PFSK-1 (cell line): ENCODE data around the gene EPM2A.

Source experiments
- POLR2AphosphoS5 ChIP-seq: IDR thresholded peaks from 2 replicates; pipeline ENCODE4 v1.6.1; 2012; ENCODE audit warnings: low read depth, mild to moderate bottlenecking, control low read depth, low read length, moderate library complexity
- TF ChIP-seq, protein P1 (sequence below), 2 experiments: IDR thresholded peaks; 2 replicates each; pipeline versions ENCODE4 v1.6.1 to v1.8.0; 2011 to 2012; ENCODE audit warnings: low read depth in 2 of 2, low read length in 2 of 2, control low read depth in 1 of 2, inconsistent platforms in 1 of 2, mild to moderate bottlenecking in 1 of 2, moderate library complexity in 1 of 2; ENCODE audit not compliant: insufficient read depth in 1 of 2

GRCh38 chr6:145707397-145707796, 27.9 kb downstream of the EPM2A start:
- TF ChIP-seq, protein P1, sequence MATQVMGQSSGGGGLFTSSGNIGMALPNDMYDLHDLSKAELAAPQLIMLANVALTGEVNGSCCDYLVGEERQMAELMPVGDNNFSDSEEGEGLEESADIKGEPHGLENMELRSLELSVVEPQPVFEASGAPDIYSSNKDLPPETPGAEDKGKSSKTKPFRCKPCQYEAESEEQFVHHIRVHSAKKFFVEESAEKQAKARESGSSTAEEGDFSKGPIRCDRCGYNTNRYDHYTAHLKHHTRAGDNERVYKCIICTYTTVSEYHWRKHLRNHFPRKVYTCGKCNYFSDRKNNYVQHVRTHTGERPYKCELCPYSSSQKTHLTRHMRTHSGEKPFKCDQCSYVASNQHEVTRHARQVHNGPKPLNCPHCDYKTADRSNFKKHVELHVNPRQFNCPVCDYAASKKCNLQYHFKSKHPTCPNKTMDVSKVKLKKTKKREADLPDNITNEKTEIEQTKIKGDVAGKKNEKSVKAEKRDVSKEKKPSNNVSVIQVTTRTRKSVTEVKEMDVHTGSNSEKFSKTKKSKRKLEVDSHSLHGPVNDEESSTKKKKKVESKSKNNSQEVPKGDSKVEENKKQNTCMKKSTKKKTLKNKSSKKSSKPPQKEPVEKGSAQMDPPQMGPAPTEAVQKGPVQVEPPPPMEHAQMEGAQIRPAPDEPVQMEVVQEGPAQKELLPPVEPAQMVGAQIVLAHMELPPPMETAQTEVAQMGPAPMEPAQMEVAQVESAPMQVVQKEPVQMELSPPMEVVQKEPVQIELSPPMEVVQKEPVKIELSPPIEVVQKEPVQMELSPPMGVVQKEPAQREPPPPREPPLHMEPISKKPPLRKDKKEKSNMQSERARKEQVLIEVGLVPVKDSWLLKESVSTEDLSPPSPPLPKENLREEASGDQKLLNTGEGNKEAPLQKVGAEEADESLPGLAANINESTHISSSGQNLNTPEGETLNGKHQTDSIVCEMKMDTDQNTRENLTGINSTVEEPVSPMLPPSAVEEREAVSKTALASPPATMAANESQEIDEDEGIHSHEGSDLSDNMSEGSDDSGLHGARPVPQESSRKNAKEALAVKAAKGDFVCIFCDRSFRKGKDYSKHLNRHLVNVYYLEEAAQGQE (IDR thresholded peaks at IDR 0.05; ENCODE audit: insufficient read depth in 1 of 2, low read depth in 2 of 2, low read length in 2 of 2): no peak
- no peak for TF ChIP-seq POLR2AphosphoS5
